Naive thymus-derived CD4-positive, alpha-beta T cell (primary cell): ENCODE results near the gene AVPR1B. TPM values are rescaled to one million over a fixed set of nuclear protein-coding genes. Genes with fewer than 3 reads are reported as not detected.

Experiments used
- ATAC-seq: fragments of 150-1000 bp; cut with Tn5 transposase; 2 replicates; pipeline ENCODE4 v1.10.0; 2021; ENCODE audit warnings: mild to moderate bottlenecking, moderate library complexity
- CTCF ChIA-PET: fragments of 350-600 bp; sonication (Branson Sonifier 250); formaldehyde crosslinking; loops from one replicate; lab custom pipeline; 2021; ENCODE audit warnings: antibody characterized with exemption; lab: Charles Lee
- POLR2A ChIA-PET: fragments of 350-600 bp; sonication (Branson Sonifier 250); formaldehyde crosslinking; loops from one replicate; lab custom pipeline; 2021; ENCODE audit warnings: antibody characterized with exemption, inconsistent platforms; lab: Charles Lee
- DNase-seq, 9 donors: peaks; one replicate each; pipeline versions ENCODE4 v3.0.0 to v3.0.0-alpha.2; 2020 to 2022; ENCODE audit warnings: mixed read lengths in 1 of 9
- H3K27ac ChIP-seq: one replicate; pipeline ENCODE4 v1.7.0; 2013; ENCODE audit warnings: mild to moderate bottlenecking, low read depth, low read length, moderate library complexity
- H3K27me3 ChIP-seq, 2 donors: one replicate each; pipeline ENCODE4 v1.7.0; 2013; ENCODE audit warnings: low read length in 2 of 2, mild to moderate bottlenecking in 2 of 2, moderate library complexity in 2 of 2; ENCODE audit not compliant: control insufficient read depth in 2 of 2, insufficient read depth in 2 of 2
- H3K36me3 ChIP-seq, 3 experiments: 1 replicate in 2 of 3; 2 replicates in 1 of 3; pipeline ENCODE4 v1.7.0; 2013; ENCODE audit warnings: low read length in 3 of 3, mild to moderate bottlenecking in 3 of 3, moderate library complexity in 1 of 3; ENCODE audit not compliant: insufficient read depth in 3 of 3, control insufficient read depth in 2 of 3
- H3K4me1 ChIP-seq, 2 donors: one replicate each; pipeline ENCODE4 v1.7.0; 2013; ENCODE audit warnings: low read length in 2 of 2, mild to moderate bottlenecking in 2 of 2, moderate library complexity in 1 of 2; ENCODE audit not compliant: control insufficient read depth in 2 of 2, insufficient read depth in 2 of 2
- H3K4me3 ChIP-seq: 2 replicates; pipeline ENCODE4 v1.7.0; 2013; ENCODE audit warnings: mild to moderate bottlenecking, low read length
- H3K9me3 ChIP-seq, 3 experiments: 1 replicate in 2 of 3; 2 replicates in 1 of 3; pipeline ENCODE4 v1.7.0; 2013; ENCODE audit warnings: low read length in 3 of 3; ENCODE audit not compliant: control insufficient read depth in 2 of 3
- H3K27ac Mint-ChIP-seq, 9 donors: one replicate each; pipeline ENCODE4 v1.8.0; 2020 to 2022; ENCODE audit warnings: mixed read lengths in 9 of 9, mild to moderate bottlenecking in 8 of 9, moderate library complexity in 5 of 9, inconsistent platforms in 2 of 9
- H3K27me3 Mint-ChIP-seq, 5 donors: one replicate each; pipeline ENCODE4 v1.8.0; 2021 to 2022; ENCODE audit warnings: mixed read lengths in 5 of 5, mild to moderate bottlenecking in 1 of 5
- H3K36me3 Mint-ChIP-seq, 5 donors: one replicate each; pipeline ENCODE4 v1.8.0; 2020 to 2022; ENCODE audit warnings: mixed read lengths in 5 of 5, mild to moderate bottlenecking in 3 of 5, inconsistent platforms in 1 of 5
- H3K4me1 Mint-ChIP-seq, 7 donors: one replicate each; pipeline ENCODE4 v1.8.0; 2020 to 2022; ENCODE audit warnings: mixed read lengths in 7 of 7, mild to moderate bottlenecking in 3 of 7, inconsistent platforms in 1 of 7
- H3K4me3 Mint-ChIP-seq, 10 donors: one replicate each; pipeline ENCODE4 v1.8.0; 2020 to 2022; ENCODE audit warnings: mild to moderate bottlenecking in 10 of 10, mixed read lengths in 10 of 10, moderate library complexity in 6 of 10, inconsistent platforms in 2 of 10
- H3K9me3 Mint-ChIP-seq, 11 donors: one replicate each; pipeline ENCODE4 v1.8.0; 2020 to 2022; ENCODE audit warnings: mixed read lengths in 11 of 11, mild to moderate bottlenecking in 4 of 11, inconsistent platforms in 1 of 11, moderate library complexity in 1 of 11
- intact Hi-C, 2 donors: fragments of 100-400 bp; cut with micrococcal nuclease; formaldehyde crosslinking; loops; one replicate each; pipeline ENCODE4 v1.15.1; 2023
- polyA plus RNA-seq, 2 donors: library from polyadenylated mRNA; unstranded; fragments of 300-500 nt; fragmentation: Illumina TruSeq; gene quantifications; one replicate each; pipeline ENCODE4 v1.2.3, GENCODE V29; 2021
- total RNA-seq, 6 experiments: library from RNA in 5 of 6; stranded (reverse) in 5 of 6; gene quantifications; 1 replicate in 5 of 6; 2 replicates in 1 of 6; pipeline ENCODE4 v1.2.3 and lab custom pipeline; 2021 to 2026

Gene AVPR1B
- total and polyA plus RNA-seq, 7 experiments from 2014 or later: 0.27 TPM; not detected in 6

GRCh38 chr1:206101351-206102045 is 15.7 kb downstream of the AVPR1B start:
- H3K4me1 ChIP-seq: no peaks in the 10 kb centered on the region
- H3K4me3 ChIP-seq: no peak overlapping the region

GRCh38 chr1:206100226-206100815 is 16.9 kb downstream of the AVPR1B start:
- H3K36me3 Mint-ChIP-seq: no peaks in the 10 kb centered on the region
- no peak overlapping the region for H3K4me3 Mint-ChIP-seq
- ATAC-seq (peak; percentile 24), DNase-seq (no peak)
- H3K9me3 Mint-ChIP-seq: no peaks in the 10 kb centered on the region
- H3K27ac ChIP-seq: no peak overlapping the region
- no peaks in the 10 kb centered on the region for H3K4me1 ChIP-seq
- H3K27me3 ChIP-seq: peaks cover 0 to 3% of the 10 kb centered on the region in 2 donors
- POLR2A ChIA-PET: no interaction called here
- H3K27ac Mint-ChIP-seq: no peak overlapping the region
- H3K9me3 ChIP-seq: no peaks in the 10 kb centered on the region
- H3K4me1 Mint-ChIP-seq: peaks cover 0 to 13% (median 0%) of the 10 kb centered on the region in 7 donors
- H3K27me3 Mint-ChIP-seq: peaks cover 16 to 58% (median 21%) of the 10 kb centered on the region in 5 donors
- CTCF ChIA-PET: no interaction called here
- no peaks in the 10 kb centered on the region for H3K36me3 ChIP-seq
- H3K4me3 ChIP-seq: no peak overlapping the region
- intact Hi-C loops: no loop called here

More at GRCh38 chr1:206101351-206102045, 15.7 kb downstream of the AVPR1B start:
- ATAC-seq (no peak), DNase-seq (no peak)
- no peaks in the 10 kb centered on the region for H3K9me3 Mint-ChIP-seq
- no peaks in the 10 kb centered on the region for H3K36me3 Mint-ChIP-seq
- intact Hi-C loops: no loop called here
- H3K4me3 Mint-ChIP-seq: no peak overlapping the region
- H3K27me3 Mint-ChIP-seq: peaks cover 16 to 58% (median 21%) of the 10 kb centered on the region in 5 donors
- peaks cover 0 to 13% (median 0%) of the 10 kb centered on the region in 7 donors for H3K4me1 Mint-ChIP-seq
- ChIA-PET CTCF (interaction anchor here (3.1 kb wide), 1 partner anchor 71 kb away, joined by 17 read pairs; no protein-coding TSS in a partner anchor), POLR2A (no interaction called here)
- Histone ChIP-seq H3K27me3 (peaks cover 0 to 3% of the 10 kb centered on the region in 2 donors), H3K36me3 (no peaks in the 10 kb centered on the region), H3K27ac (no peak overlapping the region), H3K9me3 (no peaks in the 10 kb centered on the region)
- no peak overlapping the region for H3K27ac Mint-ChIP-seq

GRCh38 chr1:206098242-206098919 is 18.8 kb downstream of the AVPR1B start:
- intact Hi-C loops: no loop called here
- ATAC-seq: no peak

GRCh38 chr1:206097381-206097780 is 19.8 kb downstream of the AVPR1B start:
- Histone ChIP-seq H3K4me3 (no peak overlapping the region), H3K36me3 (no peaks in the 10 kb centered on the region), H3K27ac (no peak overlapping the region), H3K9me3 (no peaks in the 10 kb centered on the region), H3K4me1 (no peaks in the 10 kb centered on the region), H3K27me3 (peaks cover 0 to 3% of the 10 kb centered on the region in 2 donors)
- intact Hi-C loops: no loop called here
- ChIA-PET POLR2A (no interaction called here), CTCF (interaction anchor here (2.0 kb wide), 1 partner anchor 9 kb away, joined by 12 read pairs; no protein-coding TSS in a partner anchor)
- Mint-ChIP-seq H3K4me1 (peaks cover 0 to 7% (median 0%) of the 10 kb centered on the region in 7 donors), H3K27me3 (peaks cover 16 to 72% (median 21%) of the 10 kb centered on the region in 5 donors), H3K27ac (no peak overlapping the region), H3K9me3 (no peaks in the 10 kb centered on the region), H3K36me3 (no peaks in the 10 kb centered on the region), H3K4me3 (no peak overlapping the region)
- ATAC-seq (no peak), DNase-seq (no peak)

More at GRCh38 chr1:206098242-206098919, 18.8 kb downstream of the AVPR1B start:
- Mint-ChIP-seq H3K27me3 (peaks cover 16 to 71% (median 21%) of the 10 kb centered on the region in 5 donors), H3K4me1 (peaks cover 0 to 9% (median 0%) of the 10 kb centered on the region in 7 donors), H3K4me3 (no peak overlapping the region), H3K27ac (no peak overlapping the region), H3K9me3 (no peaks in the 10 kb centered on the region), H3K36me3 (no peaks in the 10 kb centered on the region)
- DNase-seq: no peak
- ChIA-PET POLR2A (no interaction called here), CTCF (interaction anchor here (1.1 kb wide), 1 partner anchor 10 kb away, joined by 3 read pairs; no protein-coding TSS in a partner anchor)
- no peaks in the 10 kb centered on the region for H3K9me3 ChIP-seq
- H3K4me1 ChIP-seq: no peaks in the 10 kb centered on the region
- H3K4me3 ChIP-seq: no peak overlapping the region
- peaks cover 0 to 3% of the 10 kb centered on the region in 2 donors for H3K27me3 ChIP-seq
- H3K27ac ChIP-seq: no peak overlapping the region
- H3K36me3 ChIP-seq: no peaks in the 10 kb centered on the region

GRCh38 chr1:206094024-206094423 is 23.2 kb downstream of the AVPR1B start:
- intact Hi-C loops: no loop called here
- ATAC-seq (no peak), DNase-seq (no peak)
- ChIA-PET CTCF (no interaction called here), POLR2A (no interaction called here)
- Histone ChIP-seq H3K4me3 (no peak overlapping the region), H3K9me3 (no peaks in the 10 kb centered on the region), H3K27ac (no peak overlapping the region), H3K27me3 (no peaks in the 10 kb centered on the region), H3K36me3 (no peaks in the 10 kb centered on the region), H3K4me1 (no peaks in the 10 kb centered on the region)
- Mint-ChIP-seq H3K9me3 (no peaks in the 10 kb centered on the region), H3K4me1 (peaks cover 0 to 3% (median 0%) of the 10 kb centered on the region in 7 donors), H3K27me3 (peaks cover 4 to 68% (median 9%) of the 10 kb centered on the region in 5 donors), H3K4me3 (no peak overlapping the region), H3K36me3 (no peaks in the 10 kb centered on the region), H3K27ac (no peak overlapping the region)

GRCh38 chr1:206089341-206089740 is 27.8 kb downstream of the AVPR1B start:
- intact Hi-C loops: no loop called here
- H3K4me1 Mint-ChIP-seq: no peaks in the 10 kb centered on the region
- CTCF ChIA-PET: interaction anchor here (0.6 kb wide), 1 partner anchor 112 kb away, joined by 5 read pairs; no protein-coding TSS in a partner anchor

More at GRCh38 chr1:206089341-206089740, 27.8 kb downstream of the AVPR1B start:
- H3K4me3 Mint-ChIP-seq: no peak overlapping the region
- Histone ChIP-seq H3K4me3 (no peak overlapping the region), H3K36me3 (no peaks in the 10 kb centered on the region), H3K9me3 (no peaks in the 10 kb centered on the region), H3K27ac (no peak overlapping the region), H3K4me1 (no peaks in the 10 kb centered on the region), H3K27me3 (no peaks in the 10 kb centered on the region)
- DNase-seq (no peak), ATAC-seq (no peak)
- H3K27me3 Mint-ChIP-seq: peaks cover 0 to 61% (median 0%) of the 10 kb centered on the region in 5 donors
- no peaks in the 10 kb centered on the region for H3K36me3 Mint-ChIP-seq
- H3K9me3 Mint-ChIP-seq: no peaks in the 10 kb centered on the region
- H3K27ac Mint-ChIP-seq: peak overlapping the region in 1 of 9 donors; percentile 54
- POLR2A ChIA-PET: interaction anchor here (0.6 kb wide), 1 partner anchor 77 kb away, joined by 5 read pairs; no protein-coding TSS in a partner anchor
